GM21528 (cell line): ENCODE data around the gene GMPS.
"Not testable (repeated sequence)": the region's sequence is repeated elsewhere in the genome, so short reads cannot be mapped to it uniquely, and the experiment has no call there.

Experiments used
- ATAC-seq: cut with Tn5 transposase; IDR thresholded peaks from one replicate; pipeline ENCODE4 v1.9.1; 2021; ENCODE audit warnings: mild to moderate bottlenecking, moderate library complexity; ENCODE audit not compliant: unreplicated experiment, low FRiP score

The GMPS gene

GRCh38 chr3:155871746-155872158 lies 1.3 kb downstream of the GMPS start:
- peak; percentile 10 for ATAC-seq

- no peak for ATAC-seq
Measured at GRCh38 chr3:155872904-155873646, 2.6 kb downstream of the GMPS start.

GRCh38 chr3:155876037-155876436 lies 5.6 kb downstream of the GMPS start:
- ATAC-seq = no peak

- ATAC-seq = no peak
Measured at GRCh38 chr3:155876503-155876902, 6.1 kb downstream of the GMPS start.

GRCh38 chr3:155880286-155880685 lies 9.8 kb downstream of the GMPS start:
- no peak for ATAC-seq

- no peak for ATAC-seq
Measured at GRCh38 chr3:155884292-155884691, 13.8 kb downstream of the GMPS start.

- no peak for ATAC-seq
Measured at GRCh38 chr3:155885292-155885691, 14.8 kb downstream of the GMPS start.

- not testable (repeated sequence) for ATAC-seq
Measured at GRCh38 chr3:155886348-155886747, 15.9 kb downstream of the GMPS start.

- ATAC-seq = no peak
Measured at GRCh38 chr3:155886915-155887314, 16.5 kb downstream of the GMPS start.

GRCh38 chr3:155889212-155889611 lies 18.8 kb downstream of the GMPS start:
- ATAC-seq = no peak

GRCh38 chr3:155889952-155890351 lies 19.5 kb downstream of the GMPS start:
- ATAC-seq = no peak

GRCh38 chr3:155890671-155891190 lies 20.3 kb downstream of the GMPS start:
- no peak for ATAC-seq

GRCh38 chr3:155891321-155891720 lies 20.9 kb downstream of the GMPS start:
- no peak for ATAC-seq

- no peak for ATAC-seq
Measured at GRCh38 chr3:155895379-155895900, 25.0 kb downstream of the GMPS start.

- no peak for ATAC-seq
Measured at GRCh38 chr3:155906900-155907299, 36.5 kb downstream of the GMPS start.

- no peak for ATAC-seq
Measured at GRCh38 chr3:155908086-155908485, 37.6 kb downstream of the GMPS start.

- no peak for ATAC-seq
Measured at GRCh38 chr3:155908605-155909004, 38.2 kb downstream of the GMPS start.

GRCh38 chr3:155912090-155912489 lies 41.6 kb downstream of the GMPS start:
- ATAC-seq = no peak

- ATAC-seq = no peak
Measured at GRCh38 chr3:155912579-155913190, 42.2 kb downstream of the GMPS start.

GRCh38 chr3:155917781-155918180 lies 47.3 kb downstream of the GMPS start:
- no peak for ATAC-seq

GRCh38 chr3:155919728-155920127 lies 49.3 kb downstream of the GMPS start:
- no peak for ATAC-seq

- no peak for ATAC-seq
Measured at GRCh38 chr3:155921486-155921885, 51.0 kb downstream of the GMPS start.
